Measurements from ENCODE around the gene PDK3.

The PDK3 gene

GRCh38 chrX:24506082-24506481 lies 41.0 kb downstream of the PDK3 start:
- H3K27ac ChIP-seq: no peak overlapping the region
- DNase-seq (ENCODE audit: low spot score): no peak
- TF ChIP-seq CTCF (IDR thresholded peaks at IDR 0.05): no peak
- no peak overlapping the region for H3K4me3 ChIP-seq

- no peak for DNase-seq (ENCODE audit: low spot score)
- no peak overlapping the region for H3K27ac ChIP-seq
- TF ChIP-seq CTCF (IDR thresholded peaks at IDR 0.05): no peak
- H3K4me3 ChIP-seq: no peak overlapping the region
Measured at GRCh38 chrX:24508375-24508774, 43.3 kb downstream of the PDK3 start.

GRCh38 chrX:24513416-24513815 lies 48.3 kb downstream of the PDK3 start:
- no peak for TF ChIP-seq CTCF (IDR thresholded peaks at IDR 0.05)
- no peak for DNase-seq (ENCODE audit: low spot score)
- no peak overlapping the region for H3K4me3 ChIP-seq
- H3K27ac ChIP-seq: no peak overlapping the region

- Histone ChIP-seq H3K4me3 (no peak overlapping the region), H3K27ac (no peak overlapping the region)
- no peak for TF ChIP-seq CTCF (IDR thresholded peaks at IDR 0.05)
- DNase-seq (ENCODE audit: low spot score): no peak
Measured at GRCh38 chrX:24515447-24515846, 50.4 kb downstream of the PDK3 start.

- no peak for DNase-seq (ENCODE audit: low spot score)
- Histone ChIP-seq H3K4me3 (no peak overlapping the region), H3K27ac (no peak overlapping the region)
- no peak for TF ChIP-seq CTCF (IDR thresholded peaks at IDR 0.05)
Measured at GRCh38 chrX:24520472-24520871, 55.4 kb downstream of the PDK3 start.

- no peak for TF ChIP-seq CTCF (IDR thresholded peaks at IDR 0.05)
- no peak overlapping the region for H3K27ac ChIP-seq
- DNase-seq (ENCODE audit: low spot score): no peak
- no peak overlapping the region for H3K4me3 ChIP-seq
Measured at GRCh38 chrX:24525455-24525854, 60.4 kb downstream of the PDK3 start.

GRCh38 chrX:24526616-24527015 lies 61.5 kb downstream of the PDK3 start:
- Histone ChIP-seq H3K27ac (no peak overlapping the region), H3K4me3 (no peak overlapping the region)
- TF ChIP-seq CTCF (IDR thresholded peaks at IDR 0.05): no peak
- DNase-seq (ENCODE audit: low spot score): no peak

Measured in coronary artery (tissue), 2 donors.